HG02870 (cell line): ENCODE measurements around the gene PDE6D.

ENCODE experiments used
- ATAC-seq: cut with Tn5 transposase; IDR thresholded peaks from one replicate; pipeline ENCODE4 v1.9.1; 2021; ENCODE audit warnings: mild to moderate bottlenecking, moderate library complexity; ENCODE audit not compliant: unreplicated experiment

PDE6D gene

GRCh38 chr2:231684314-231685223 lies 96.5 kb downstream of the PDE6D start:
- ATAC-seq: no peak

GRCh38 chr2:231683292-231684235 lies 97.5 kb downstream of the PDE6D start:
- no peak for ATAC-seq

GRCh38 chr2:231682603-231683291 lies 98.3 kb downstream of the PDE6D start:
- ATAC-seq: no peak
